ENCODE data around the gene PPDPF.

GRCh38 chr20:63541371-63541770 lies 20.8 kb downstream of the PPDPF start:
- TF ChIP-seq, protein P1, sequence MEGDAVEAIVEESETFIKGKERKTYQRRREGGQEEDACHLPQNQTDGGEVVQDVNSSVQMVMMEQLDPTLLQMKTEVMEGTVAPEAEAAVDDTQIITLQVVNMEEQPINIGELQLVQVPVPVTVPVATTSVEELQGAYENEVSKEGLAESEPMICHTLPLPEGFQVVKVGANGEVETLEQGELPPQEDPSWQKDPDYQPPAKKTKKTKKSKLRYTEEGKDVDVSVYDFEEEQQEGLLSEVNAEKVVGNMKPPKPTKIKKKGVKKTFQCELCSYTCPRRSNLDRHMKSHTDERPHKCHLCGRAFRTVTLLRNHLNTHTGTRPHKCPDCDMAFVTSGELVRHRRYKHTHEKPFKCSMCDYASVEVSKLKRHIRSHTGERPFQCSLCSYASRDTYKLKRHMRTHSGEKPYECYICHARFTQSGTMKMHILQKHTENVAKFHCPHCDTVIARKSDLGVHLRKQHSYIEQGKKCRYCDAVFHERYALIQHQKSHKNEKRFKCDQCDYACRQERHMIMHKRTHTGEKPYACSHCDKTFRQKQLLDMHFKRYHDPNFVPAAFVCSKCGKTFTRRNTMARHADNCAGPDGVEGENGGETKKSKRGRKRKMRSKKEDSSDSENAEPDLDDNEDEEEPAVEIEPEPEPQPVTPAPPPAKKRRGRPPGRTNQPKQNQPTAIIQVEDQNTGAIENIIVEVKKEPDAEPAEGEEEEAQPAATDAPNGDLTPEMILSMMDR (conservative IDR thresholded peaks at IDR 0.05 in 1 of 2, IDR thresholded peaks at IDR 0.05 in 1 of 2; ENCODE audit: low read depth in 1 of 2, low read length in 2 of 2), result no peak
- TF ChIP-seq EZH2 (IDR thresholded peaks at IDR 0.05; ENCODE audit: low read length, missing control alignments), result no peak
